Measurements from ENCODE around the gene AVPI1.

Gene AVPI1

GRCh38 chr10:97686962-97687784 is at the start of gene AVPI1:
Gene AVPI1, minus strand, starts transcription at chr10:97687241. Its CDS starts 7,336 bp downstream, at chr10:97679905.
- DNase-seq, result peak; percentile 94

GRCh38 chr10:97736403-97736901 is 49.4 kb upstream of the AVPI1 start:
- no peak for DNase-seq

- DNase-seq, result no peak
Observed at GRCh38 chr10:97734021-97734420, 47.0 kb upstream of the AVPI1 start.

- DNase-seq, result no peak
Observed at GRCh38 chr10:97733256-97733655, 46.2 kb upstream of the AVPI1 start.

GRCh38 chr10:97732052-97732359 is 45.0 kb upstream of the AVPI1 start:
- no peak for DNase-seq

GRCh38 chr10:97731346-97732051 is 44.5 kb upstream of the AVPI1 start:
- DNase-seq, result peak; percentile 58

- no peak for DNase-seq
Observed at GRCh38 chr10:97729014-97729413, 42.0 kb upstream of the AVPI1 start.

GRCh38 chr10:97726636-97727178 is 39.7 kb upstream of the AVPI1 start:
- DNase-seq, result no peak

GRCh38 chr10:97724341-97724941 is 37.4 kb upstream of the AVPI1 start:
- no peak for DNase-seq

GRCh38 chr10:97723001-97723400 is 36.0 kb upstream of the AVPI1 start:
- DNase-seq, result no peak

GRCh38 chr10:97721871-97722780 is 35.1 kb upstream of the AVPI1 start:
- DNase-seq, result no peak

GRCh38 chr10:97719602-97720001 is 32.6 kb upstream of the AVPI1 start:
- DNase-seq, result no peak

- DNase-seq, result no peak
Observed at GRCh38 chr10:97718659-97719142, 31.7 kb upstream of the AVPI1 start.

GRCh38 chr10:97718178-97718577 is 31.1 kb upstream of the AVPI1 start:
- DNase-seq, result no peak

GRCh38 chr10:97717627-97718026 is 30.6 kb upstream of the AVPI1 start:
- no peak for DNase-seq

GRCh38 chr10:97715259-97715874 is 28.3 kb upstream of the AVPI1 start:
- DNase-seq, result no peak

- peak; percentile 60 for DNase-seq
Observed at GRCh38 chr10:97714401-97715258, 27.6 kb upstream of the AVPI1 start.

GRCh38 chr10:97713826-97714400 is 26.9 kb upstream of the AVPI1 start:
- no peak for DNase-seq

- DNase-seq, result peak; percentile 61
Observed at GRCh38 chr10:97713339-97713825, 26.3 kb upstream of the AVPI1 start, which contains the start of gene MARVELD1. Gene MARVELD1, plus strand, starts transcription at chr10:97713730. Its CDS starts 147 bp downstream, at chr10:97713877.
